GM18508 (cell line): ENCODE results near the gene CIT.

Source experiments
- ATAC-seq: cut with Tn5 transposase; IDR thresholded peaks from one replicate; pipeline ENCODE4 v1.9.1; 2021; ENCODE audit warnings: moderate number of reproducible peaks; ENCODE audit not compliant: insufficient read depth, unreplicated experiment

CIT gene

GRCh38 chr12:119749666-119750065 lies 127.5 kb downstream of the CIT start:
- no peak for ATAC-seq

DNA sequence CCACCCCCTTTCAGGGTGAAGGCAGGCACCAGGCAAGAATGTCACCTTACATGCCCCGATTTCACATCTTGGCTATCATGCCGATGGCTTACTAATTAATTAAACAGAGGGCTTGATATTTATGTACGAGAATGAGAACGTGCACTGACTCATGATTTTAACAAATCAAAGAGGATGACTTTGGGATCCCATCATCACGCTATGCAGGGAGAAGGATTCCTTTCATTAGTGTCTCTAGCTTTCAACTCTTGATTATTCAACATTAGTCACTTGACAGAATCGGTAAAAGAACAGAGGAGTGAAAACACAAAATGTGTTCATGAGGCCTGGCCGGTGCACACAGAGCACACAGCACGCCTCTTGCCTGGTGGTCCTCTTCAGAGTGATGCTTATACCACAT lies 128.6 kb downstream of the CIT start:
- ATAC-seq: no peak

DNA sequence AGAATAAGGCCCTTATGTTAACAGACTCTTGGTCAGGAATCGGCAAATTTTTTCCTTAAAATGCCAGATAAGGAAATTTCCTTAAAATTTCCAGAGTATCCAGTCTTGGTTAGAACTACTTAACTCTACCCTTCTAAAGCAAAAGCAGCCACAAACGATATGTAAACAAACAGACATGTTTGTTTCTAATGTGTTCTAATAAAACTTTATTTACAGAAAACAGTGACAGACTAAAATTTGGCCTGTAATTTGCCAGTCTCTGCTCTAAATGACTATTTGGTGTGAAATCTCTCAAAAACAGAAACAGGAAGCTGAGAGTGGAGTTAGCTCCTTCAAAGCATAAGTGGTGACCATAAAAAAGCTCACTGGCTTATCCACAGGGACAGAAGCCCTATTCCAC lies 131.0 kb downstream of the CIT start:
- ATAC-seq: no peak

GRCh38 chr12:119744900-119745606 lies 132.1 kb downstream of the CIT start:
- ATAC-seq: no peak

DNA sequence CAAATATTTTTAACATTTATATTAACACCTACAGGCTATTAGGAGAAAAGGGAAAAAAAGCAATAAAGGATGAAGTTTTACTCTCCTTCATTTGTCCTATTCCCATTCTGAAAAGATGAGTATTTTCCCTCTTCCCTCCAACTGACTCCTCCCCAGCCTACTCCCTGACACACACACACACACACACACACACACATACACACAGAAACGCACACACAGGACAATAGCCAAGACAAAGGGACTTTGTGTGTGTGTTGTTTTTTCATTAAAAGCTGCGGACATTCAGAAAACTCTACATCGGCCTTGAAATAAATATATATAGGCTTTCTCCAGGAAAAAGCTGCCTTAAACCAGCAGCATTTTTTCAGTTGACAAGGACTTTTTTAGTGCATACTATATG lies 134.4 kb downstream of the CIT start:
- ATAC-seq: no peak

DNA sequence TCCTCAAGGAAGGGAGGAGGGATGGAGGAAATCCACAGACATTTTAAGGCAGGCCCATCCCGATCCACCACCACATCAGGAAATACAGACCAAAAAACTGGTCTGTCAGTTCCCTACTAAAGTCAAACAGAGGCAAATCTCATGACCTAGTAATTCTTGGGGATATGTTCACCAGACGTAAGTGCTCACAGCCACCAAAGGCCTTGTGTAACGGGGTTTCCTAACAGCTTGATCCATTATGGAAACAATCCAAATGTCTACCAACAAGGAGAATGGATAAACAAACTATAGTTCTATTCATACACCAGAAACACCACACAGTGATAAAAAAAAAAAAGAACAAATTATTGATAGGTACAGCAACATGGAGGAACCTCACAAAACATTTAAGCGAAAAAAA lies 136.3 kb downstream of the CIT start:
- no peak for ATAC-seq

- no peak for ATAC-seq
Measured at GRCh38 chr12:119735079-119735478, 142.0 kb downstream of the CIT start.

GRCh38 chr12:119730381-119730780 lies 146.7 kb downstream of the CIT start:
- ATAC-seq: no peak

DNA sequence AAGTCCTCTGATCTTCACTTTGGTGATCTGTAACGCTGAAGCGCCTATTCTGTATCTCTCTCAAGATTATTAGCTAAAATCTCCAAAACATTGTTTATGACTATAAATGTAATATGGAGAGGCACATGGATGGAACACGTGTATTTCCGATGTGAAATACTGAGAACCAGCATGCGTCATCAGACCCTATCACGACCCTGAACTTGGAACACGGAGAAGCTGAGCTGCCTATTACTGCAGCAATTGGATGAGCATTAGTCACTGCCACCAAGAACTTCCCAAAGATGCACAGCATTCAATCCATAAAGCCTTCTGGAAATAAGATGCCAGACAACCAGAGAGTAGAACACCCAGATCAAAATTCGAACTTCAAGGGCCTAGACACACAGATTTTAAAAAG lies 147.2 kb downstream of the CIT start:
- ATAC-seq: no peak

DNA sequence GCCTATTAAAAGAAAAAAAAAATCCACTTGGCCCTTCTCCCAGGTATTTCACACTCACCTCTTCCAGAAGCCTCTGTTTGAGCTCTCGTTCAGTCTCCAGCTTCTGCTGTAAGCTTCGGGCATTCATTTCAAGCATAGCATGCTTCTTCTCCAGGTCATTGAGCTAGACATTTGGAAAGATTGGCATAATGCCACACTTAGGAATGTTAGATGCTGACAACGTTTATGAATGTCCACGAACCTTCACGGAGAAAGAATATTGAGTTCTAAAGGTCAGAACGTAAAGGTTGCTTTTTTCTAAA lies 148.7 kb downstream of the CIT start:
- no peak for ATAC-seq

DNA sequence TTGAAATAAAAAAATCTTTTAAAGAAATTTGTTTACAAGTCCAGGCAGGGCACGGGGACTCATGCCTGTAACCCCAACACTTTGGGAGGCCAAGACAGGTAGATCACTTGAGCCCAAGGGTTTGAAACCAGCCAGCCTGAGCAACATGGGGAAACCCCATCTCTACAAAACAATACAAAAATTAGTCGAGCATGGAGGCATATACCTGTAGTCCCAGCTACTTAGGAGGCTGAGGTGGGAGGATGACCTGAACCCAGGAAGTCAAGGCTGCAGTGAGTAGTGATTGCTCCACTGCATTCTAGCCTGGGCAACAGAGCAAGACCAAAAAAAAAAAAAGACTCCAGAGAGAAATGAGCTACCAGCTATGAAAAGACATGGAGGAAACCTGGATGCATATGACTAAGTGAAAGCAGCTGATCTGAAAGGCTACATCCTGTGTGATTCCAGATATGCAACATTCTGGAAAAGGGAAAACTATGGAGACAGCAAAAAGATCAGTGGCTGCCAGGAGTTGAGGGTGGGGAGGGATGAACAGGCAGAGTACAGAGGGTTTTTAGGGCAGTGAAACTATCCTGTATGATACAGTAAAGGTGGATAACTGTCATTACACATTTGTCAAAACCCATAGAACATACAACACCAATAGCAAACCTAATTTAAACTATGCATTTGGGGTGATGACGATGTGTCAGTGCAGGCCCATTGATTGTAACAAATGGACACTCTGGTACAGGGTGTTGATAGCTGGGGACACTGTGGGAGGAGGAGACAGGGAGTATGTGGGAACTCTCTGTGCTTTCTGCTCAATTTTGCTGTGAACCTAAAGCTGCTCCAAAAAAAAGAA lies 149.3 kb downstream of the CIT start:
- ATAC-seq: no peak

- no peak for ATAC-seq
Measured at GRCh38 chr12:119725523-119725922, 151.6 kb downstream of the CIT start.

- ATAC-seq: no peak
Measured at GRCh38 chr12:119721306-119721705, 155.8 kb downstream of the CIT start.

DNA sequence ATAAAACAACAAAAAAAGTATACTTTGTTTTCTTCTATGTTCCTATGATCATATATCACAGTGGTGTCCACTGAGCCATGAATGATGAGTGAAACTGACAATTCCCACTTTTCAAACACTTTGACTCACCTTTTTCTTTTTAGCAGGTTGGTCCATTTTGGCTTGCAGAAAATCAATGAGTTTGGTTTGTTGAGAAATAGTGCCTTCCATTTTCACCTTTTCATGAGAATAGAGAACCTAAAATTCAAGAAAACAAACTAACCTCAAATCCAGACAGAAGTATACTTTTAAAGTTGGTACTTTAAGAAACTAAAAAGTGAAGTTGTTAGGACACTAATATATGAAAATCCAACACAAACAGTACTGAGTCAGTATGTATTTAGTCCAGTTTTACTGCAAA lies 156.8 kb downstream of the CIT start:
- ATAC-seq: no peak

DNA sequence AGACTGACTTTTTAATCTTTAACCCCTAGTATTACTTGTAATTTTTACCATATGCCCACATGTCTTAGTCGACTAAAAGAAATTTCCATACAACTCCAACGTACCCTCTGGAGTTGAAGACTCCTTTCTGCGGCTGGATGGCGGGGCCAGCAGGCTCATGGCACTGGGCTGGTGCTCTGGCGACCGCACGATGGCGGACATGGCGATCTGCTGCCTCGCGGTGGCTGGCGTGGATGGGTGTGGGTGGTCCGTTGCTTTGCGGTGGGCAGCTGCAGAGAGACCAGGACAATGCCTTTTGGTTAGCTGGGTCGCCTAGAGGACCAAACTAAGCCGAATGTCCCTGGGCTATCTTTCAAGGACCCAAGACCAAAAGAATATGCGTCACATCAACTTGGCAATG lies 159.0 kb downstream of the CIT start:
- no peak for ATAC-seq

DNA sequence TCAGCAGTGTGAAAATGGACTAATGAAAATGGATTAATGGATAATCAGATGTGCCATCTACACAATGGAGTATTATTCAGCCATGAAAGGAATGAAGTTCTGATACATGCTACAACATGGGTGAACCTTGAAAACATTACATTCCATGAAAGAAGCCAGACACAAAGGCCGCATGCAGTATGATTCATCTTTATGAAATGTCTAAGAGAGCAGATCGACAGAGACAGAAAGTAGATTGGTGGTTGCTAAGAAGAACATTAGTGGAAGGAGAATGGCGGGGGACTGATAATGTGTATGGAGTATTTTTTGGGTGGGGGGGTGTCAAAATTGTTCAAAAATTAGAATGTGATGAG lies 161.9 kb downstream of the CIT start:
- no peak for ATAC-seq

- ATAC-seq: no peak
Measured at GRCh38 chr12:119714614-119715267, 162.4 kb downstream of the CIT start.

DNA sequence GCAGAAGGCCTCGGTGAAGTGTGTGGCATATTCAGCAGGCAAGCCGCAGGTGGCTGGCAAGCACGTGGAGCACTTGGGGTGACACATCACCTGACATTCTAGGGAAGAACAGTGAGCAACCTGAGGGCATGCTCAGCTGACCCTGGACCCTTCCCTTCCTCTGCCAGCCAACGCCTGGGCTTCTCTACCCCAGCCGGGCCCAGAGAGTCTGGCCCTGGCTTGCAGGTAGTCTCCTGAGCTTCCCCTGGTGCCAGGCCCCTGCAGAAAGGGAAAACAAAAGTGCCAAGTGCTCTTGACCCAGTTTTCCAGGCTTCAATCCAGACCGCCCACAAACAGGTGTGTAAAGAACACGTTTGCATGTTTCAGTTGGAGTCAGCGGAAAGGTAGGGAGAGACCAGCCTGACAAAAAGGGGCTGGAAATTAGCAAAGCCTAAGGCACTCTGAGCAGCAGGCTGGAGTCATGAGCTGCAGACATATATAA lies 163.5 kb downstream of the CIT start:
- ATAC-seq: no peak

DNA sequence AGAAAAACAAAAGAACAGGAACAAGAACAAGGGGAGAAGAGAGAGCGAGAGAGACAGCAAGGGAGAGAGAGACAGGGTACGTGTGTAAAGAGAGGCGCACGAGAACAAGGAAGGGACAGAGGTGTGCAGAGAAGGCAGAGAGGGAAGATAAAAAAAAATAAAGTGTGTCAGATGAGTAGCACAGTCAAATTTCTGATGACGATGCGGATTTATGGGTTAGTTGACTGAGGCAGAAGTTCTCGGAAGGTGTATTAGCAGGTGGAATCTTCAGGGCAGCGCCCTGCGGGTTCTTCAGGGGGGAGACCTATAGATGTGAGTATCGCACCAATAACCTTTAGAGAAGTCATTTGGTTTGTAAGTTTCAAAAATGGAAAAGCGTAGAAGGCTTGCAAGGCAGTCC lies 164.4 kb downstream of the CIT start:
- ATAC-seq: no peak

- ATAC-seq: no peak
Measured at GRCh38 chr12:119711693-119712092, 165.4 kb downstream of the CIT start.

- no peak for ATAC-seq
Measured at GRCh38 chr12:119710965-119711551, 166.1 kb downstream of the CIT start.
